ENCODE data around the gene KLK1. TPM values are rescaled to one million over a fixed set of nuclear protein-coding genes. Genes with fewer than 3 reads are reported as not detected.

The KLK1 gene
- total RNA-seq, 4 donors from 2014 or later = 0.41 TPM; not detected in 3

DNA sequence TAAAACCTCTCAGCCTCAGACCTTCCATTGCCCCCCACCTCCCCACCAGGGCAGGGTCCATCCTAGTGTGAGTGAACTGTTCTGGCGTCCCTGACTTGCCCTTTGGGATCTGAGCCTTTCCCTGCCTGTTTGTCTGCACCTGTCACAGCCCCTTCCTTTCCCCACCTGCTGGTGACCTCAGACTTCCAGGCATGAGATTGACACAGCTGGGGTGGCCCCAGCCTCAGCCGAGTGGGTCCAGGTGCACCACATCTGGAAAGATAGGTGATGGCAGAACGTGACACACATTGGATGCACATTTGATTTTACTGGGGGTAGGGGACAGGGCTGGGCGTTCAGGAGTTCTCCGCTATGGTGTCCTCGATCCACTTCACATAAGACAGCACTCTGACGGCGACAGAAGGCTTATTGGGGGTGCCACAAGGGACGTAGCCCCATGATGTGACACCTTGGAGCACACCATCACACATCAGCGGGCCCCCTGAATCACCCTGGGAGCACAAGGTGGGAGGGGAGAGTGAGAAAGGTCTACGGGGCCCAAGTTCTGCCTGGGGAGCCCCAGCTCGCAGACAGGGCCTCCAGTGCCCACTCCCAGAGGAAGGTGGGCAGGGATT lies 4.6 kb downstream of the KLK1 start:
- H3K9me3 ChIP-seq = no peaks in the 10 kb centered on the region
- H3K27ac ChIP-seq = no peak overlapping the region
- intact Hi-C loops (cut with DNase I; ENCODE audit: low total_unique reads) (no loop called here), in situ Hi-C loops (cut with MboI; ENCODE audit: low sequenced_read_pairs in 4 of 4) (no loop called here)
- no peaks in the 10 kb centered on the region for H3K4me1 ChIP-seq
- H3K4me3 ChIP-seq = no peak overlapping the region
- H3K27me3 ChIP-seq = peaks cover 41 to 59% (median 53%) of the 10 kb centered on the region in 3 donors
- DNase-seq (no peak), ATAC-seq (no peak)
- TF ChIP-seq POLR2A (IDR thresholded peaks at IDR 0.05) = no peak
- TF ChIP-seq CTCF (IDR thresholded peaks at IDR 0.05 in 4 of 5, conservative IDR thresholded peaks at IDR 0.05 in 1 of 5) = no peak
- no peaks in the 10 kb centered on the region for H3K36me3 ChIP-seq

GRCh38 chr19:50817941-50818858 lies 5.4 kb downstream of the KLK1 start:
- Histone ChIP-seq H3K9me3 (no peaks in the 10 kb centered on the region), H3K36me3 (no peaks in the 10 kb centered on the region), H3K27ac (no peak overlapping the region), H3K27me3 (peaks cover 41 to 53% (median 53%) of the 10 kb centered on the region in 3 donors), H3K4me1 (no peaks in the 10 kb centered on the region), H3K4me3 (peak overlapping the region in 2 of 4 donors; percentile 25 to 28)
- no peak for ATAC-seq
- no peak for DNase-seq
- intact Hi-C loops (cut with DNase I; ENCODE audit: low total_unique reads) (no loop called here), in situ Hi-C loops (cut with MboI; ENCODE audit: low sequenced_read_pairs in 4 of 4) (no loop called here)
- no peak for TF ChIP-seq CTCF (IDR thresholded peaks at IDR 0.05 in 4 of 5, conservative IDR thresholded peaks at IDR 0.05 in 1 of 5)
- TF ChIP-seq POLR2A (IDR thresholded peaks at IDR 0.05) = no peak

DNA sequence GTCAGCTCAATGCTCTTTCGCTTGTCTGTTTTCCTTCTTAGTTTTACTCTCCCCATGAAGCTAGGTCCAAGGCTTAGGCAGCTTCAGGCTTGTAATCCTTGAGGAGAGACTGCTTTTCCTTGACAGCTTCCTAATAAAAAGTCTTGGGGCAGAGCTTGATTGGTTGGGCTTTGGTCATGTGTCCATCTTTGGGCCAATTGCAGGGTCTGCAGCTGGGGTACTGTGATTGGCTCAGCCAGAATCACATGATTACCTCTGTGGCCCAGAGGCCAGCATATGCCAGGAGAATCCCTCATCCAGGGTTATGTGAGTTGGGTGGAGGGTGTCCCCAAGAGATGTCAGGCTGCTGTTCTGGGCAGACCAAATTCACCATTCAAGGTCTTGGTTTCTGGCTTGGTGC lies 8.1 kb downstream of the KLK1 start:
- no peak for TF ChIP-seq CTCF (IDR thresholded peaks at IDR 0.05 in 4 of 5, conservative IDR thresholded peaks at IDR 0.05 in 1 of 5)
- Histone ChIP-seq H3K9me3 (no peaks in the 10 kb centered on the region), H3K36me3 (no peaks in the 10 kb centered on the region), H3K27ac (no peak overlapping the region), H3K4me1 (no peaks in the 10 kb centered on the region), H3K27me3 (peaks cover 23 to 36% (median 35%) of the 10 kb centered on the region in 3 donors), H3K4me3 (no peak overlapping the region)
- no peak for ATAC-seq
- DNase-seq = no peak
- in situ Hi-C loops (cut with MboI; ENCODE audit: low sequenced_read_pairs in 4 of 4) = no loop called here
- intact Hi-C loops (cut with DNase I; ENCODE audit: low total_unique reads) = no loop called here

- DNase-seq (no peak), ATAC-seq (no peak)
- Histone ChIP-seq H3K4me3 (no peak overlapping the region), H3K4me1 (no peaks in the 10 kb centered on the region), H3K27me3 (peaks cover 22 to 31% (median 30%) of the 10 kb centered on the region in 3 donors), H3K27ac (no peak overlapping the region), H3K36me3 (no peaks in the 10 kb centered on the region), H3K9me3 (no peaks in the 10 kb centered on the region)
- in situ Hi-C loops (cut with MboI; ENCODE audit: low sequenced_read_pairs in 4 of 4) (no loop called here), intact Hi-C loops (cut with DNase I; ENCODE audit: low total_unique reads) (no loop called here)
- no peak for TF ChIP-seq POLR2A (IDR thresholded peaks at IDR 0.05)
- no peak for TF ChIP-seq CTCF (IDR thresholded peaks at IDR 0.05 in 4 of 5, conservative IDR thresholded peaks at IDR 0.05 in 1 of 5)
These were observed 8.7 kb downstream of the KLK1 start for GRCh38 chr19:50814883-50815282.
